HPDE6-E6E7 (cell line): ENCODE measurements around the gene ZNF775.

Experiments
- DNase-seq: peaks from one replicate; pipeline ENCODE4 v3.0.0; 2011; ENCODE audit warnings: missing footprints; ENCODE audit errors: extremely low spot score

ZNF775 gene

DNA sequence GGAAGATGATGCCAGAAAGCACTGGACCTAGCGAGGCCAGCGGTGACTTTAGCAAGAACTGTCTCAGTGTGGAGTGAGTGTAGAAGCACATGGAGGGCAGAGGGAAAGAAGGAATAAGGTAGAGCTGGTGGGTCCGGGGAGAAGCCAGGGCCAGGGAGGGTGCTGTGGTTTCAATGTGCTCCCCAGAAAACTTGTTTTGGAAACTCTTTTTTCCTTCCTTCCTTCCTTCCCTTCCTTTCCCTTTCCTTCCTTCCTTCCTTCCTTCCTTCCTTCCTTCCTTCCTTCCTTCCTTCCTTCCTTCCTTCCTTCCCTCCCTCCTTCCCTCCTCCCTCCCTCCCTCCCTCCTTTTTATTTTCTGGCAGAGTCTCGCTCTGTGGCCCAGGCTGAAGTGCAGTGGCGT, 32.2 kb upstream of the ZNF775 start:
- DNase-seq = no peak

- no peak for DNase-seq
These were observed 27.4 kb upstream of the ZNF775 start for GRCh38 chr7:150351587-150352194.

DNA sequence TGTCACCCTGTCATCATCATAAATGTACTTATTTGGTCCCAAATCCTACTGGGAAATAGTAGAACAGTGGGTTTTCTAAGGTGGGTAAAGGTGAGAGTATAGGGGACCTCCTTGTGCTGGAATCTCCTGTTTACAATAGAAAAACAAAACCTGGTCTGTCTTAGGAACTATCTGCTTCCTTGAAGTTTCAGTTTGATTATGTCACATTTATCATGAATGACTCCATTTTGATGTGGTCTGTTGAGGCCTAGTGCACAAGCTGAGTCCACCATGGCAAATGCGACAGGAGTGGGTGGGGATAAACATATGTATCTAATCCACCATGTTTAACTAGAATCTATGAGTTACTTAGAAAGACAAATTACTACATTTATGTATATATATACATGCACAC, 23.5 kb upstream of the ZNF775 start:
- no peak for DNase-seq

DNA sequence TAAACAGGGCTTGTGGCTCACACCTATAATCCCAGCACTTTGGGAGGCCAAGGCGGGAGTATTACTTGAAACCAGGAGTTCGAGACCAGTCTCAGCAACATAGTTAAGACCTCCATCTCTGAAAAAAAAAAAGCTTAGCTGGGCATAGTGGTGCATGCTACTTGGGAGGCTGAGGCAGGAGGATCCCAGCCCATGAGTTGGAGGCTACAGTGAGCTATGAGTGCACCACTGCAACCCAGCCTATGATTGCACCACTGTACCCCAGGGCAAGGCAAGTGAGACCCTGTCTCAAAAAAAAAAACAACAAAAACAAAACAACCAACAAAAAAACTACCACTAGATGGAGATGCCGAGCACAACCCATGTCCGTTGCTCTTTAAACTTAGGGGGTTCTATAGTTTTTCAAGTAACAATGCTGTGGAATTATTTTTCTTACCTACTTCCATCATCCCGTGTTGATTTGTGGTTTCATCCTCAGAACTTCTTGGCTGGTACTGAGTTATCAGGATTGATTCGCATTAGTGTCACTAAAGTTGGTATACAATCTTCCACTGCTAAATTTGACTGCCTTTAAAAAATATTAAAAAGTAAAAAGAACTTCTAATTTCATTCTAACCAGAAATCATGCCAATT, 22.7 kb upstream of the ZNF775 start:
- DNase-seq = no peak

GRCh38 chr7:150357270-150357669, 21.9 kb upstream of the ZNF775 start:
- no peak for DNase-seq

- DNase-seq = peak; percentile 39
These were observed 21.2 kb upstream of the ZNF775 start for GRCh38 chr7:150357771-150358427.

DNA sequence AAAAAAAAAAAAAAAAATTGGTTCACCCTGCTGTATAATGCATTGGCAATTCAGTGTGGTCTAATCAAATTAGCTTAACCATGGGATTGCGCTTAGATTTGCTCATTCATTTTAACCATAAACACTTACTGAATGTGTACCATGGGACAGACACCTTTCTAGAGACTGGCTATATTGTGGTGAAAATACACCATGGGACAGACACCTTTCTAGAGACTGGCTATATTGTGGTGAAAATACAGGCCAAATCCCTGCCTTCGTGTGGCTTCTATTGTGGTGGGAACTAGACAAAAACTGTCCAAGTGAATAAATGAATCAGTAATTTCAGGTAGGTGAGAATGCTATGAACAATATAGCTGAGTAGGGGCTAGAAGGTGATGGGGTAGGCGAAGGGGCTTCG, 20.7 kb upstream of the ZNF775 start:
- DNase-seq = no peak

- DNase-seq = no peak
These were observed 20.0 kb upstream of the ZNF775 start for GRCh38 chr7:150358988-150359621.

DNA sequence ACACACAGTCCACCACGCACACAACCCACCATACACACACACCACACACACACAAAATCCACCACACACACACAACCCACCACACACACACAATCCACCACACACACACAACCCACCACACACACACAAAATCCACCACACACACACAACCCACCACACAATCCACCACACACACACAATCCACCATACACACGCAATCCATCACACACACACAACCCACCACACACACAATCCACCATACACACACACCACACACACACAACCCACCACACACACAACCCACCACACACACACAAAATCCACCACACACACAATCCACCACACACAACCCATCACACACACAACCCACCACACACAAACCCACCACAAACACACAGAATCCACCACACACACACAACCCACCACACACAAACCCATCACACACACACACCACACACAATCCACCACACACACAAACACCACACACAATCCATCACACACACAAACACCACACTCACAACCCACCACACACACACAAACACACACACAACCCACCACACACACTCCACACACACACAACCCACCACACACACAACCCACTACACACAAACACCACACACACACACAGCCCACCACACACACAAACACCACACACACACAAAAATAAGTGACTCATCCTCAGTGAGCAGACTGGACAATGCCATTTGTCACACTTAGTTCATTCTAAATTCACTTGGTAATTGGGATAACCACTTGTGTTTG, 19.3 kb upstream of the ZNF775 start:
- DNase-seq = no peak

DNA sequence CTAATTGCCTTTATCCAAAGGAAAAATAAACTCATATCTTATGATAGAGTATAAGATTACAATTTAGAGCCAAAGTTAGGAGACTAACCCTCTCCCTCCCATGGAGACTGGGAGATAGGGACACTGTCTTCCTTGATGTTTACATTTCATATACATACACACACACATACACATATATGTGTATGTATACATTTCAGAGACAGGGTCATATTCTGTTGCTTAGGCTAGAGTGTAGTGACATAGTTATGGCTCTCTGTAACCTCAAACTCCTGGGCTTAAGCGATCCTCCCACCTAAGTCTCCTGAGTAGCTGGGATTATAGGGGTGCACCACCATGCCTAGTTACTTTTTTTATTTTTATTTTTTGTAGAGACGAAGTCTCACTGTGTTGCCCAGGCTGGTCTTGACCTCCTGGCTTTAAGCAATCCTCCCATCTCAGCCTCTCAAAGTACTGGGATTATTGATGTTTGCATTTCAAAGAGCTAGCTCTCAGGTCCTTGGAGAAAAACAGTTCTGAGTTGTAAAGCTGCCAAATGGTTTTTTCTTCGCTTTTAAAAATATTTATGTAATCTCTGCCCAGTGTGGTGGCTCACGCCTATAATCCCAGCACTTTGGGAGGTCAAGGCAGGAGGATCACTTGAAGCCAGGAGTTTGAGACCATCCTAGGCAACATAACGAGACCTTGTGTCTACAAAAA, 18.6 kb upstream of the ZNF775 start:
- no peak for DNase-seq

GRCh38 chr7:150361402-150361801, 17.7 kb upstream of the ZNF775 start:
- no peak for DNase-seq

GRCh38 chr7:150361807-150362621, 17.1 kb upstream of the ZNF775 start:
- no peak for DNase-seq

DNA sequence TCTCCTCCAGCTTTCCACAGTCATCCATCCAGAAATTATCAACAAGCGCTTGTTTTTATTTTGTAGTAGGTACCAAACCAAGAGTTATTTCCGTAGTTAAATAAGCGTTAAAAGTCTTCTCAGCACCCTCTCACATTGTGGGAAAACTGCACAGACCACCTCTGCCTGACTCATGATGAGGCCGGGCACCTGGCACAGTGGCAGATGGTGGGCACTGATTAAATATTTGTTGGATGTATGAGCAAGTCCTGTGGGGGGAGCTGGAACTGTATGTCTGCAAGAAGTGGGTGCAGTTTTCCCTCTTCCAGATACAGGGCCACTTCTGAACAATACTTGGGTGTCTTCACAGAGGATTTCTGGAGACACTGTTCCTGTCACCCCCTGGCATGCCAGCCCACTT, 15.8 kb upstream of the ZNF775 start:
- DNase-seq = no peak

DNA sequence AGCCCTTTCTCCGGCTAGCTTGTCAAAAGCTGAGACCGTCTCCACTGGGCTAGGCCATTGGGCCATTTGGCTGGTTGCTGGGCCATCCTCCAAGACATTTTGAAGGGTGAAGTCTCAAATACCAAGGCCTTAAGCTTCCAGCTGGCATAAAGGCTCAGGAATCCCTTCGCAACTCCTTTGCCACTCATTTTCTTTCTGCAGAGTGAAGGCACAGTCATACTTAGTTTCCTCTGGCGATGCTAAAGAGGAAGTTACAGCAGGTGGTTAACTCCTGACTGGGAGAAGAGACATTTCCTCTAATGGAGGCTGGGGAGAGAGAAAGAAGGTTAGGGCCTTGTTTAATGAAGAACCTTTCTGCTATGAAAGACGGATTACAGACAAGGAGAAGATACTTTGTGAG, 15.3 kb upstream of the ZNF775 start:
- DNase-seq = no peak

DNA sequence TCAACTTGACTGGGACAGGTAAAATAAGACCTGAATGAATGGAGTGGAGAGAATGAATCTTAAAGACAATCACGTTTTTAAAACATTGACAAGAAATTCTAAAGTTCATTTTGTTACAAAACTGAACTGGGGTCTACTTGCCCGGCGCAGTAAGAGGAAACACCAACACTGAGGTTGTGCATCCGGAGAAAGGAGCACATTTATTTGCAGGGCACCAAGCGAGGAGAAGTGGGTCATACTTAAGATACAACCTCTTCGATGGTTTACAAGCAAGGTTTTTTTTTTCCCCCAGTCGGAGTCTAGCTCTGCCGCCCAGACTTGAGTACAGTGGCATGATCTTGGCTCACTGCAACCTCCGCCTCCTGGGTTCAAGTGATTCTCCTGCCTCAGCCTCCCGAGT, 13.9 kb upstream of the ZNF775 start:
- no peak for DNase-seq

GRCh38 chr7:150365673-150366398, 13.3 kb upstream of the ZNF775 start:
- DNase-seq = no peak

DNA sequence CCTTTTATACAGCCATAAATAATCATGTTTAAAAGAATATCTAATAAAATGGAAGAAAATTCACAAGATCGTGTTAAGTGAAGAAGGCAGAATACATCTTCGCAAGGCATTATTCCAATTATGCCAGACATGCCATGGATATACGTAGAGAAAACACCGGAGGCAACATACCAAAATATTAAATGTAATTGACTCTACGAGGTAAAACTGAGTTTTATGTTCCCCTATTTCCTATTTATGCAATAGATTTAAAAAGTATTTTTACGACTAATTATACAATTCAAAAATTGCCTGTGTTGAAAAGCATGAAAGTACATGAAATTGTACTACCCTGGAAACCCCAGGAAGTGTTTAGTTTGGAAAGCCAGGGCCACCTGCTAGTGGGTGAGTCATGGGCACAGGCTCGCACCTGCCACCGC, 11.4 kb upstream of the ZNF775 start:
- DNase-seq = peak; percentile 76

- peak; percentile 47 for DNase-seq
These were observed 10.8 kb upstream of the ZNF775 start, which contains the start of gene REPIN1 for GRCh38 chr7:150368096-150368883. REPIN1 (plus strand) TSS chr7:150368822; CDS start chr7:150369712, 890 bp downstream.
